GM18526 (cell line): ENCODE results near the gene MCF2L2.

Experiments
- POLR2A ChIP-seq: IDR thresholded peaks from 3 replicates; pipeline ENCODE4 v1.6.1; 2011; ENCODE audit not compliant: insufficient read length; ENCODE audit errors: extremely low read depth

Gene MCF2L2

DNA sequence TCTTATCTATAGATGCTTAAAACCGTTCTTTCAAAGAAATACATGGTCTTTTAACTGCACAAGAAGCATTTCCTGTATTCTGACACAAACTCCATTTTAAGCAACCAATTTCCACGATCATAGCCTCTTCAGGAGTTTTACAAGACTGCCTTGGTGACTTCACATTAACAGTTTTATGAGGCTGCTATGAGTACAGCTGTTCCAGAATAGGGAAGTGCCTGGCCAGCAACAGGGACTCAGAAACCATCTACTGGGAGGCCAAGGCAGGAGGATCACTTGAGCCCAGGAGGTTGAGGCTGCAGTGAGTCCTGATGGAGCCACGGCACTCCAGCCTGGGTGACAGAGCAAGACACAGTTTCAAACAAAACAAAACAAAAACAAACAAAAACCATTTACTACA is 96.9 kb downstream of the MCF2L2 start:
- TF ChIP-seq POLR2A, result no peak

DNA sequence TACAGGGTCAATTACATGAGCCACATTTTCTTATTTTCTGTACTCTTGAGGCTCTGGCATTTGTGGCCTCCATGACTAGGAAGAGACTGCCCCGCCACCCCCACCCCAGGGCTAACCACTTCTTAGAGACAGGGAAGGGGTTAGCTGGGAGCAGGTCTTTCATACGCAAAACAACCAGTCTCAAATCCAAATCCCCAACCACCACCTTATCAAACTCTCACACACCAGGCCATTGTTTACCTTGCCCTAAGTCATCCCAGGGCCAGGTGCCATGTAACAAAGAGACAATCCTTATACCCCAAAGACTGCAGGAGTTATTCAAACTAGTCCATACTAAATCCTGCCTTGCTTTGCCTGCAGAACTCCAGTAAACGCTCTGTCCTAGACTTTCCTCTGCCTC is 97.5 kb downstream of the MCF2L2 start:
- TF ChIP-seq POLR2A, result no peak

DNA sequence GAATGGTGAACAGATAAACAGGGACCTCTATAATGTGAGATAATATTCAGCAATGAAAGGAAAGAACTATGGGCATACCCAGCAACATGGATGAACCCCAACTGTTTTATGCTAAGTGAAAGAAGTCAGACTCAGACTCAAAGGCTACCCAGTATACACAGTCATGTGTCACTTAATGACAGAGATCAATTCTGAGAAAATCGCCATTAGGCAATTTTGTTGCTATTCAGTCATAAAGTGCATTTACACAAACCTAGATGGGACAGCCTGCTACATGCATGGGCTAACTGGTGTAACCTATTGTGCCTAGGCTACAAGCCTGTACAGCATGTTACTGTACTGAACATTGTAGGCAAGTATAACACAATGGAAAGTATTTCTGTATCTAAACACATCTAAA is 98.9 kb downstream of the MCF2L2 start:
- TF ChIP-seq POLR2A, result no peak

DNA sequence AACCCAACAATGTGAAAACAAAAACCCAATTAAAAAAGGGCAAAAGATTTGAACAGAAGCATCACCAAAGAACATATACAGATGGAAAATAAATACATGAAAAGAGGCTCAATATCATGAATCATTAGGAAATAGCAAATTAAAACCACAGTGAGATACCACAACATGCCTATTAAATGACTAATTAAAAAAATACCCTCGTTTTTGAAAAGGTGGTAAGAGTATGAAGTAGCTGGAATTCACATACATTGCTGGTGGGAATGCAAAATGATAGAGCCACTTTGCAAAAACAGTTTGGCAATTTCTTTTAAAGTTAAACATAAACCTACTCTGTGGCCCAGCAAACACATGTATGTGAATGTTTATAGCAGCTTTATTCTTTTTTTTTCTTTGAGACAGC is 99.6 kb downstream of the MCF2L2 start:
- no peak for TF ChIP-seq POLR2A

DNA sequence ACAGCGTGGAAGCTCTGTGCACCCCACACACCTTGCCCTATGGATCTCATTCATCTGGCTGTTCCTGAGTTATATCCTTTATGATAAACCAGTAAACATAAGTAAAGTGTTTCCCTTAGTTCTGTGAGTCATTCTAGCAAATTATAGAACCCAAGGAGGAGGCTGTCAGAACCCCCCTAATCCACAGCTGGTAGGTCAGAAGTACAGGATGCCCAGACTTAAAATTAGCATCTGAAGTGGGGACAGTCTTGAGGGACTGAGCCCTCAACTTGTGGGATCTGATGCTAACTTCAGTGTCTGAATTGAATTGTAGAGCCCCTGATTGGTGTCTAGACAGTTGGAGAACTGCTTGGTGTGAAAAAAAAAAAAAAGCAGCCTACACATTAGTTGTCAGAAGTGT is 100.3 kb downstream of the MCF2L2 start:
- no peak for TF ChIP-seq POLR2A

DNA sequence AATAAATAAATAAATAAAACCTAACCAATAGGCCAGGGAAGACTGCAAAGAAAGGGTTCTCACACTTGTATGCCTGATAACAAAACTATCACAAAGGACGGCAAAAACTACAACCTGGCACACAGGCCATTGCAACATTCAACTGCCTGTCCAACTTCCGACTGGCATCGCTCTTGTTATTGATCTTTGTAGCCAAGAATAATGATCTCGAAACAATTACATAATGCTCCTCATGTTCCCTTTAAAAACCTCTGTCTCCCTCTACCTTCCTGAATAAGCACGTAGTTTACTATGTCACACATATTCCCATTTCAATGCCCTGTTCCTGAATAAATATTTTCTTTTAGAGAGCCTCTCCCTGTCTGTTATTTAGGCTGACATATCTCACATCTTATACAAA is 101.1 kb downstream of the MCF2L2 start:
- TF ChIP-seq POLR2A, result no peak

DNA sequence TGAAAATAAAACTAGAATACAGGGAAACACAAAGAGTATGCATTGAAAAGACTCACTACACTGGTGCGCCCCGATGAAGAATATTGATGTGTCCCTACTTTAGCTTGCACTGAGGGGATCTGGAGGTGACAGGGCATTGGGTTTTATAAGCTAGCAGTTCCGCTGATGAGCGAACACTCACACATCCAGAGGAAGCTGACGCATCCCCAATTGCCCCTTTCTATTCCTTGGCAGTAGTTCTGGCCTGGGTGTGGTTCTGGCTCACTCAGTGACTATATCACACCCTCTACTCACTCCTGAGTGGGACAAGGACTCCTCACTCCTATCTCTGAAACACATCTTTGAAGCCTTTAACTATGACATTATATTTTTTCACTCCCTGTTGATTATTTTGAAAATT is 104.3 kb downstream of the MCF2L2 start:
- TF ChIP-seq POLR2A, result no peak

DNA sequence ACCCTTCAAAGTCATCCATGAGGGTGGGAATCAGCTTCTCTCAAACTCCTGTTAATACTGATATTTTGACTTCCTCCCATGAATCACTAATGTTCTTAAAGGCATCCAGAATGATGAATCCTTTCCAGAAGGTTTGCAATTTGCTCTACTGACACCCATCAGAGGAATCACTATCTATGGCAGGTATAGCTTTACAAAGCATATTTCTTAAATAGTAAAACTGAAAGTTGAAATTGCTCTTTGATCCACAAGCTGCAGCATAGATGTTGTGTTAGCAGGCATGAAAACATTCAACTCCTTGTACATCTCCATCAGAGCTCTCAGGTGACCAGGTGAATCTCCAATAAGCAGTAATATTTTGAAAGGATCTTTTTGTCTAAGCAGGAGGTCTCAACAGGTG is 109.0 kb downstream of the MCF2L2 start:
- TF ChIP-seq POLR2A, result no peak

DNA sequence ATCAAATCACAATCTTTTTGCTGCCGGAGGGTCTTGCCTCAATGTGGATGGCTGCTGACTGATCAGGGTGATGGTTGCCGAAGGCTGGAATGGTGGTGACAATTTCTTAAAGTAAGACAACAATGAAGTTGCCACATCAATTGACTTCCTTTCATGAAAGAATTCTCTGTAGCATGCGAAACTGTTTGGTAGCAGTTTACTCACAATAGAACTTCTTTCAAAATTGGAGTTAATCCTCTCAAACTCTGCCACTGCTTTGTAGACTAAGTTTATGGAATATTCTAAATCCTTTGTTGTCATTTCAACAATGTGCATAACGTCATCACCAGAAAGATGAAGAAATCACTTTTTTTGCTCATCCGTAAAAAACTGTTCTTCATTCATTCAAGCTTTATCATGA is 109.5 kb downstream of the MCF2L2 start:
- TF ChIP-seq POLR2A, result no peak

DNA sequence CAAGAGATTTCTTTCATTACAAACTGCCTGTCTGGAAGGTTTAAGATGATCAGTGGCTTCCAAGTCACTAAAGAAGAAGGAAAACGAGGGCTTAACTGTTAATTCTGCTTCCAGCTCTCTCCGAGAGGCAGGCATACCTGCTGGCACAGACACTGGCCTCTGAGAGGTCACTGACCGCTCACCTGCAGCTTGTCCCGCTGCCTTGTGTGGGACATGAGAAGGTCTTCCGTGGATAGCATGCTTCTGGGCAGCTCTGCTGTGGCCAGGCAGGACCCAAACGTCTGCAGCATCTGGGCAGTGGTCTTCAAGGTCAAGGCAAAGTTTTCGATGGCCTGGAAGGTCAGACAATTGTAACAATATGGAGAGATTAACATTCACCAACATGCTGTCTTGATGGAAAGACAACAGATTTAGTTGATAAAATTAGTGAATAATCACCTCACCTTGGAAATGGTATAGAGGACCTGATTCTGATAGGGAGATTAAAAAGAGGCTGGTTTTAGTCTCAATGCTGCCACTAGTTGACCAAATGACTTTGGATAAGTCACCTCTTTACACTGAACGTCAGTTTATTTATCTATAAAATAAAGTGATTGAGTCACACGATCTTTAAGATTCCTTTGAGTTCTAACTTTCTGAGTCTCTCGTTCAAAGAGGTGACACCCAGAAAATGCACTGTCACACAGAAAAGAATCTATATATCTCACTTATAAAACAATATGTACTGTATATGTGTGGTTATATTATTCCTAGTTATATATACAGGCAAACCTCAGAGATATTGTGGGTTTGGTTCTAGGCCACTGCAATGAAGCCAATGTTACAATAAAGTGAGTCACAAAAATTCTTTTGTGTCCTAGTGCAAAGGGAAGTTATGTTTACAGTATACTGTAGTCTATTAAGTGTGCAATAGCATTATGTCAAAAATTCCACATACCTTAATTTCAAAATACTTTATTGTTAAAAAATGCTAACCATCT is 110.2 kb downstream of the MCF2L2 start:
- TF ChIP-seq POLR2A, result no peak

DNA sequence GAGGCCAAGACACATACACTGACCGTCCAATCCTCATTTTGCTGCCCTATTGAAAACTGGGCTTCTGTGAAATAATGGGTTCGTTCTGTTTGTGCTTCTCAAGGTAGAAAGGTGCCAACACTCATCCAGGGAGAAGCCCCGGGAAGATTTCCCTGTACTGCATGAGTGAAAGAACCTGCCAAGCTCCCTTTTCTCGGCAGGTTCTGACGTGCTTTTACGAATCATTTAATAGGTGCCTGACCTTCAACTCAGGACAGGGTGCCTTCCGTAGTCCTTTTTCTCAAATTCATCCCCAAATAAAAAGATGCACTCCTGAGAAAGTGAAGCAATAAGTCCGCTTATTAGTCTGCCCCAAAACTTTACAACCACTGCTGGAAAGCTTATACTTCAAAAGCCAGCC is 111.1 kb downstream of the MCF2L2 start:
- TF ChIP-seq POLR2A, result no peak

DNA sequence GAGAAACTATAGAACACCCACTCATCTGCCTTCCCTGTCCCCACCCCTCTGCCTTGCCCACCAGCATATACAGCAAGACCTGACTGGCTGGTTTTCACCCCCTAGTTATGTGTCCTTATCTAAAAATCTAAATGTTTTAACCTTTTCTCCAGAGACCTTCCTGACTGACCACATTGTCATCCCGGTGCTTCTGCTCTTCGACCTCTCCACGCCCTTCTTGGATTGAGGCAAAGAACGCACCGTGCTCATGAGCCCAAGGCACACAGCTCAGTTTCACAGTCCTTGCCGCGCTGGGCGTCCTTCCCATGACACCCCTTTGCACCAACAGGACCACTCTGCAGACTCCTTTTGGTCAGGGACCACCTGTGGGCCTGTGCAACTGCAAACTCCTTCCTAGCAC is 112.7 kb downstream of the MCF2L2 start:
- TF ChIP-seq POLR2A, result no peak

DNA sequence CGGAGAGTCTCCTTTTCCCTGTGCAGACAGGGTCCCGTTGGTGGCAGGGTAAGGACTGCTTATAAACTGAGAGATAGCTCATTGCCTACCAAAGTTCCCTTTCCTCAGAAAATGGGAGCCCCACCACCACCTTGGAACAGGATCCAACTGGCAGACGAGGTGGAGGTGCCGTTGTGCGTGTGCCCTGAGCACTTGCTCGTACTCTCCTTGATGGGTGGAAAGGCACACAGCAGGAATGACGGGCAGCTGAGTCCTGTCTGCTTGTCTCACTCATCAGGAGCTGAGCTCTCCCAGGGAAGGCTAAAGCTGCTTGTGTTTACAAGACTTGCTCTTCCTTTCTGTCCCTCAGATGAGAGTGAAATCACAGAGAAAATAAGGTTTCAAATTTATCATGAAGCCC is 114.7 kb downstream of the MCF2L2 start:
- TF ChIP-seq POLR2A, result no peak

DNA sequence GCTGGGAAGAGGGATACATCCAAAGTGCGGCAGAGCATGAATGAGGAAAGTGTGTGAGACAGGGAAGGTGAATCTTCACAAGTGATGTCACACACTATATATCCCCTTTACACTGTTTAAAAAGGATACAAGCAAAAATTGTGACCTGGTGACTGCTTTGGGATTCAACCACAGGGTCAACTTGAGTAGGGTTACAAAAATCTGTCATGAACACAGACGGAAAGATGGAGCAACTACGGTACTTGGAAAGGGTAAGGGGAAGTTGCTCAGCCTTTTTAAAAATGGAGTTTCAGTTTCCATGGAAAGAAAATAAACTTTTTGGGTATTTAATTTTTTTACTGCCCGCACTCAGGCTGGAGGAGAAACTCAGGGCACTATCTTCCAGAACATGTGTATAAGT is 115.1 kb downstream of the MCF2L2 start:
- no peak for TF ChIP-seq POLR2A

DNA sequence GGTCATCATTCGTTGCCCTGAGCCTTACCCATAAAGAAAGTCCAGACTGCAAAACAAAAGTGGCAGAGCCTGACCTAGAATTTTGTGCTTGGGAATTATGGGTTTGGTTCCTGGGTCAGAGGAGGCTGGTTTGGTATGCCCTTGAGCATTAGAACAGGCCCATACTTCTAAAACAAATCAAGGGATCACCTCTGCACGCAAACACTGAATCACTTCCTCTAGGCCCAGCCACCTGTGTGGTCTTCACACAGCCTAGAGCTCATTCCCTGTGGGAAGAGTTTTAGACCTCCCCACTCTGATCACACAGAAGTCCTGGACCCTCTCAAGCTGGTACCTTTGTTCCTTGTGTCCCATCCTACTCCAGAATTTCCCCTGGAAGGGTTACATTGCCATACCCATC is 116.0 kb downstream of the MCF2L2 start:
- no peak for TF ChIP-seq POLR2A

DNA sequence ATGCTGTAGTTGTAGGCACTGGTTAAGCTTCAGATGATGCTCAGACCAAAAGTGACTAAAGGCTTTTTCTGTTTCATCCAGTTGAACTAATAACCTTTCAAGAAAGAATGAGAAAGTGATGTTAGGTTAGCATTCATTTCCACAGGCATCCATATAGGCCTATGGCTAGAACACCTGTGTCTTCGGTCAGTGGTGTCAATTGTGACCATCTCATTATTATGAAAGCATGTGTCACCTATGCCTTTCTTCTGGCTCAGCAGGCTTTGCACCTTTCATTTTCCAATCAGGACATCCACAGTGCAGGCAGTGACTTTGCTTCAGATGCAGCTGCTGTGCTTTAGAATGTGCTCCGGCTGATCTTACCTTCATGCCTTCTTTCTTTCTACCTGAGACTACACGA is 117.5 kb downstream of the MCF2L2 start:
- TF ChIP-seq POLR2A, result no peak

DNA sequence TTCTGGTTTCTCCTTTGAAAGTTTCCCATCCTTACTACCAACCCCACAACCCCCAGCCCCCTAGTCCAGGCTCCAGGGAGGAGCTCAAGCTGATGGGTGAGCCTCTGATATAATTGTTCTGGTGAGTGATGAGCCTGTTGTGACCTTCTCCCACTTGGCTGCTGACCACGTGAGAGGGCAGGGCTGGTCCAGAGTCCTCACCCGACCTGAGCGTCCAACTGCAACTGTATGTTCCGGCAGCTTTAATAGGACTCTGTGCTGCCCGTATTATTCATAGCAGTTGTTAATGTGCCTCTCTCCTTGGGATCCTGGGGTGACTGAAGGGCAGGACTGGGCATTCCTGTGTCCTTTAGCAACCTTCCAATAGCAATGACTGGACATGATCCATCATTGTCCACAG is 119.1 kb downstream of the MCF2L2 start:
- no peak for TF ChIP-seq POLR2A
